Measurements from ENCODE around the gene IL11RA.
A peak's percentile ranks its signal among the peaks of the same experiment; 100 is the strongest.

Gene IL11RA

GRCh38 chr9:34651876-34652601 lies at the start of gene IL11RA:
Gene IL11RA, plus strand, starts transcription at chr9:34652185. Its CDS starts 3,033 bp downstream, at chr9:34655218.
- DNase-seq: peak; percentile 92

- peak; percentile 84 for DNase-seq
Measured at GRCh38 chr9:34603610-34604231, 48.3 kb upstream of the IL11RA start.

DNA sequence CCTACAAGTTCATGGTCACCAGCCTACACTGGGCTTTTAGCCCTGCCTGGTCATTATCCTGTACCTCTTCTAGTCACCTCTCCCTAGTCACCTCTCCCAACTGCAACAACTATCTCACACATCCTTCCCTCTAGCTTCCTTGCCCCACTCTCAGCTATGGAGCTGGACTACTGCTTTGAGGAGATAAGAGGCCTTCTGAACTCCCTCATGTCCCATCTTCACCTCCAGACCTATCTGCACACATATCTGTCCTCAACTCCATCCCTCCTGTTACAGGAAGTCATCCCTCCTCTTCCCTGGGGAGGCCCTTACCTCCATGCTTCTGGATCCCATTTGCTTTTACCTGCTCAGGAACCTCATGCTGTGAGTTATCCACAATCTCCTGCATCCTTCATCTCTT lies 45.8 kb upstream of the IL11RA start:
- no peak for DNase-seq

GRCh38 chr9:34606905-34607304 lies 45.1 kb upstream of the IL11RA start:
- no peak for DNase-seq

- no peak for DNase-seq
Measured at GRCh38 chr9:34607331-34607730, 44.7 kb upstream of the IL11RA start.

DNA sequence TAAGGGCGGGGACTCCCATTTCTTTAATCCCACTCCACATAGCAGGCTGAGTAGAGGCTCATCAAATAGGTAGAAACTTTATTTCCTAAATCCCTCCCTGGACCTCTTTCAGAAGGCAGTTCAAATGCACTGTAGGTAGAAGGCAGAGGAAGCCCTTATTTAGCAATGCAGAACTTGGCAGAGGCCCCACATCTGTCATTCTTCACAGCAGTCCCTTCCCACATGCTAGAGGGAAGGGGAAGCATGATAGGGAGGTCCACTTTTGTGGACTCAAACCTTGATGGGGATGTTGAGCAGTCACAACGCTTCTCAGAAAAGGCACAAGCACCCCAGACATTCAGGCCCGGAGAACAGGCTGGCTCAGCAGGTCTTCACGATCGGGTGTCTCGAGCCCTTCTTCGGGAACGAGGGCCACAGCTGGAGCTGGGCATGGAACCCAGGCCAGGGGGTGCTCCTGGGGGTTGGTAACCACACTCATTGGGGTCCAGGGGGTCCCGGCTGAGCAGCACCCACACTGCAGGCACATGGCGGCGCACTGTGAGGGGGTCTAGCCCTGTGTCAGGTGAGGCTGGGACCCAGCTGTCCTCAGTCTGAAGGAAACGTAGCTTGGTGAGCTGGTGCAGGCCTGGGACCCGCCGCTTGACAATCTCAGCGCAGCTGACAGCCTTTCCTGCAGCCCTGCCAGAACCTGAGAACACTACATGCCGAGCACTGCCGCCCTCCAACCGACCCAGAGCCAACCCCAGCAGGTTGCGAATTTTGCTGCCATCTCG lies 41.4 kb upstream of the IL11RA start:
- no peak for DNase-seq

DNA sequence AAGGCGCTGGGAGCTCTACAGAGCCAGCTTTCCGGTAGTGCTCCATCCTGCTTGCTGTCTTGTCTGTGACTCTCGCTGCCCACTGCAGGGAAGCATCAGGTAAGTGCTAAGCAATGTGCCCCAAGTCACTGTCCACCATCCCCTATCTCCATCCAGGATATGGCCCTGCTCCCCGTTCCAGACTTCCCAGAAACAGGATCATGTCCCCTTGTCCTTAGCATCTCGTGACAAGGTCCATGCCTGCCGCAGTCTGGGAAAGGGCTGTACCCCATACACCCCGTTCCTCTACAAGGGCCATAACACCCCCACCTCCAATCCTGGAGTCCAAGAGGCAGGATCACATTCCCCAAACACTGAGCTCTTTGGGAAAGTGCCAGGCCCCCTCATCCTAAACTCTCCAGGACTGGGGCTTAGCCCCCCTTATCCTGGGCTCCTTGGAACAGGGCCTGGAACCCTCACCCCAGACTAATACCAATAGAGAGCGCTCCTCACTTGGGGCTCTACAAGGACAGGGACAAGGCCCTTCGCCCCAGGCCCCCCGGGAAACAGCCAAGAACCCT lies 40.7 kb upstream of the IL11RA start:
- DNase-seq: no peak

DNA sequence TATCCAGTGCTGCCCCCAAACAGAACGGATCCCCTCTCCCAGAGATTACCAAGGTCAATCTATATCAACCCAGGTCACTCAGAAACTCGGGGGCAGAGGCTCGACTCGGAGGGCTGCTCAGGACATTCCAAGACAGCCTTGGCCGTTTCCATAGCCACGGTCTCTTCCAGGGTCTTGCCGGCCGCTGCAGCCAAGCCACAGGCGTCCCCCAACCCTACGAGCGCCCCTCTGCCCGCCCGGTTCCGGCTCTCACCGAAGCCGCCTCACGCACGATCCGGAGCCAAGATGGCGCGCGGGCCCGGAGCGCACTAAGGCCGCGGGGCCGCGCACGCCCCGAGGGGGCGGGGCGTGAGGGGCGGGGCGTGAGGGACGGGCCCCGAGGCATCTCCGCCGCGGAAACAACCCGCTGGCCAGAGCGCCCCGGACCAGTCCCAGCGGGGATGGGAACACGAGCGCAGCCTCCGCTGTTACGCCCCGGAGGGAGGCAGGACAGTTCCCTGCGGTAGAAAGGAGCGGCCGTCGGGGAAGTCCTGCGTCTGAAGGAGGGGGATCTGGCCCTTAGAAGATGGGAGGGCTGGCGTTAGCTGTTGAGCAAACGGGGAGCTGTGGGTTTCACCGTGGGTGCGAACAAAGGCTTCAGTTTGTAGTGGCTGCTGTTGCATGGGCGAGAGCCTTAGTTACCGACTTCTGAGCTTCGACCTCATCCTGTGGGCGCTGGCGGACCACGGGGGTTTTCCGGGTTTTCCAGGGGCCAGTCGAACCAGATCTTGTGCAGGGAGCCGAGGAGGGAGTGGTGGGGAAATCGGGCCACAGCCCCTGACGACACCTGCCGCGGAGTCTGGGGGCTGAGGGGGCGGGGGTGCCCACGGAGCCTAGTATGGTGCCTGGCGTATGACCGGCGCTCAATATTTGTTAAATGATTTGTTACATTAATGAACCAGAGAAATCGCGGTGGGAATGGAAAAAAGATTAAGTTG lies 39.9 kb upstream of the IL11RA start, which contains the start of gene RPP25L:
Gene RPP25L (minus strand): TSS at position 287 of the 977 bp plus-strand sequence. CDS start 801 bp downstream, outside the sequence.
- peak; percentile 93 for DNase-seq

- peak; percentile 83 for DNase-seq
Measured at GRCh38 chr9:34612788-34613390, 39.1 kb upstream of the IL11RA start.

- no peak for DNase-seq
Measured at GRCh38 chr9:34615132-34615531, 36.9 kb upstream of the IL11RA start.

GRCh38 chr9:34620061-34620994 lies 31.7 kb upstream of the IL11RA start, which contains the start of gene DCTN3:
Gene DCTN3, minus strand, starts transcription at chr9:34620495. Its CDS starts 31 bp downstream, at chr9:34620464.
- peak; percentile 95 for DNase-seq

- DNase-seq: no peak
Measured at GRCh38 chr9:34623374-34624235, 28.4 kb upstream of the IL11RA start.

DNA sequence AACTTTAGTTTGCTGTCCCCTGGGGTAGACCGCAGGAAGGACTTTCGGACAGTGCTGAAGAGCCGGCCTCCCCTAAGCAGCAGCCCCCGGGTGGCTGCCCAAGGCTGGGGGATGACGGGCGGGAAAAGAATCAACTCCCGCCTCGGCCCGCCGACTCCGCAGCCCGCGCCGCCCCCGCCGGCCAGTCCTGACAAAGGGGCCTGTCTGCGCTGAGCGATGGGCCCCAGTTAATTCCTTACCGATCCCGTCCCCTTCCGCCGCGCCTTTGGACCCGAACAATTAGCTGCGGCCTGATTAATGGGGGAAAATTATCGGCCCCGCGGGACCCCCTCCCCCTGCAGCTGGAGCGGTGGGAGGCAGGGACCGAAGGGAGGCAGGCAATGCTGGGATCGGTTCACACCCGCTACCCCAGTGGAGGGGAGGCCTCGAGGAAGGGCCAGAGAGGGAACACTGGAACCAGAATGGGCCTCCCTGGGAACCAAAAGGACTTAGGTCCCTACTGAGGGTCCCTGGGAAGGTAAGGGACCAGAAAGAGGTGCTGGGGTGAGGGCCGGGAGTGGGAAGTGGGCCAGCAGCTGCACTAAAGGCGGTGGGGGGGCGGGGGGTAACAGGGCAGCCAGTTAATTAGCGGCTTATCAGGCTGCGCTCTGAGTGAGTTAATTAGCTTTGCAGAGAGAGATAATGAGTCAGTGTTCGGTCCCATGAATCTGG lies 27.4 kb upstream of the IL11RA start:
- no peak for DNase-seq

- no peak for DNase-seq
Measured at GRCh38 chr9:34625186-34625486, 26.8 kb upstream of the IL11RA start.

GRCh38 chr9:34627716-34628655 lies 24.0 kb upstream of the IL11RA start:
- no peak for DNase-seq

DNA sequence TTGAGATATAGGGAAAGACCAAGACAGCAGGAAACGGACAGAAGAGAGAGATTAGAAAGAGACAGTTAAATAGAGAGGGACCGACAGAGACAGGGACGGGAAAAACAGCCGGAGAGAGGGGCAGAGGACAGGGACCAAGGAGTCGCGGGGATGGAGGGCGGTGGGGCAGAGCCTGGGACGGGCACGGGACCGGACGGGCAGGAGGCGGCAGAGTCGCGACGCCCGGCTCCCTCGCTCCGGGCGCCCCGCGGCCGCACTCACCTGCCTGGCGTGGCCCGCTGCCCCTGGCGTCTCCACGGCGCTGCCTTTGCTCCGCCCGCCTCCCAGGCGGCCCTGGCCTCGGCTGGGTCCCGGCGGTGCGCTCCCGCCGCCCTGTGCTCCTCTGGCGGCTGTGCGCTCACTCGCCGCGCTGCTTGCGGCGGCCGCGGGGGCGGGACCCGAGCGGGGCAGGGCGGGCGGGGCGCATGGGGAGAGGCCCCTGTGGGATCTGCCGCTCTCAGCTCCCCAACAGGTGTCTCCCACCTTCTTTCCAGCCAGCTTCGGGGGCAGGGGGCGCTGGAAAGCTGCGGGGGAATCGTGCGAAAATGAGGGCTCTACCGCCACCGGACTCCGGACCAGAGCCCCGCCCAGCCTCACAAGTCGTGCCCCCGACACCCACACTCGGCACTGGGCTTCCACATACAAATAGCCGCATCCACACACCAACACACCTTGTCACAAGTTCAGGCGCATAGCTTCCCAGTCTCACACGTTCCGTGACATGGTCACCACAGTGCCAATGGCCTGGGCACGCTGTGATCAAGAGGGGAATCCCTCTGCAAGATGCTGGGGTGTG lies 23.1 kb upstream of the IL11RA start, which contains the start of gene ARID3C:
Gene ARID3C (minus strand): TSS at position 411 of the 835 bp plus-strand sequence. CDS start 1,052 bp downstream, outside the sequence.
- peak; percentile 71 for DNase-seq

GRCh38 chr9:34629491-34629808 lies 22.5 kb upstream of the IL11RA start:
- DNase-seq: no peak

Data from 8988T (cell line).